ENCODE measurements around the gene TMEM44.

TMEM44 gene

GRCh38 chr3:194575484-194576210 is 57.6 kb downstream of the TMEM44 start:
- no peak for DNase-seq

GRCh38 chr3:194574639-194575483 is 58.4 kb downstream of the TMEM44 start:
- no peak for DNase-seq

- DNase-seq, result peak in 3 of 5 donors; percentile 12 to 57 (median 30)
These were observed 59.4 kb downstream of the TMEM44 start for GRCh38 chr3:194573680-194574437.

GRCh38 chr3:194572944-194573491 is 60.2 kb downstream of the TMEM44 start:
- no peak for DNase-seq

GRCh38 chr3:194572143-194572789 is 61.0 kb downstream of the TMEM44 start:
- no peak for DNase-seq

- no peak for DNase-seq
These were observed 61.6 kb downstream of the TMEM44 start for GRCh38 chr3:194571491-194572142.

GRCh38 chr3:194570898-194571297 is 62.3 kb downstream of the TMEM44 start:
- no peak for DNase-seq

- no peak for DNase-seq
These were observed 63.0 kb downstream of the TMEM44 start for GRCh38 chr3:194570235-194570634.

GRCh38 chr3:194569252-194569651 is 64.0 kb downstream of the TMEM44 start:
- no peak for DNase-seq

- DNase-seq, result no peak
These were observed 67.5 kb downstream of the TMEM44 start for GRCh38 chr3:194565597-194566190.

- DNase-seq, result no peak
These were observed 70.2 kb downstream of the TMEM44 start for GRCh38 chr3:194562986-194563385.

- no peak for DNase-seq
These were observed 71.8 kb downstream of the TMEM44 start for GRCh38 chr3:194561306-194561974.

GRCh38 chr3:194560047-194560446 is 73.2 kb downstream of the TMEM44 start:
- DNase-seq, result no peak

GRCh38 chr3:194559530-194559929 is 73.7 kb downstream of the TMEM44 start:
- DNase-seq, result no peak

GRCh38 chr3:194556086-194557056 is 76.8 kb downstream of the TMEM44 start:
- peak in 1 of 5 donors; percentile 29 for DNase-seq

- no peak for DNase-seq
These were observed 77.8 kb downstream of the TMEM44 start for GRCh38 chr3:194555175-194556062.

- no peak for DNase-seq
These were observed 78.6 kb downstream of the TMEM44 start for GRCh38 chr3:194554473-194555123.

All from T-helper 1 cell (primary cell).